Prostate gland (tissue), 2 donors: ENCODE results near the gene RABL2B.
"Not testable (repeated sequence)": the region's sequence is repeated elsewhere in the genome, so short reads cannot be mapped to it uniquely, and the experiment has no call there.

ENCODE experiments used
- CTCF ChIP-seq, 4 experiments: fragments of 200-600 bp in 2 of 4; fragments of 450-650 bp in 2 of 4; sonication (generic) in 2 of 4; IDR thresholded peaks; 1 replicate in 3 of 4; 2 replicates in 1 of 4; pipeline ENCODE4 v1.5.1; 2016 to 2019; ENCODE audit warnings: antibody characterized with exemption in 4 of 4, mild to moderate bottlenecking in 2 of 4, moderate library complexity in 2 of 4
- POLR2A ChIP-seq: fragments of 450-650 bp; IDR thresholded peaks from one replicate; pipeline ENCODE4 v1.6.1; 2016; ENCODE audit warnings: antibody characterized with exemption, mild to moderate bottlenecking

GRCh38 chr22:50764288-50764687 is 19.1 kb downstream of the RABL2B start:
- TF ChIP-seq CTCF (IDR thresholded peaks at IDR 0.05); POLR2A: not testable (repeated sequence)
